Astrocyte of the spinal cord (primary cell): ENCODE measurements around the gene PHC2.
A peak's percentile ranks its signal among the peaks of the same experiment; 100 is the strongest.

Experiments
- DNase-seq: peaks from one replicate; pipeline ENCODE4 v3.0.0; 2011; ENCODE audit warnings: low read depth, low spot score
- H3K4me3 ChIP-seq: 2 replicates; pipeline ENCODE4 v1.5.1; 2011; ENCODE audit warnings: low read depth, mild to moderate bottlenecking, low read length, moderate library complexity
- in situ Hi-C: cut with HindIII; loops from 2 replicates; pipeline ENCODE4 v1.10.0; 2017; ENCODE audit warnings: low sequenced_read_pairs
- TF ChIP-seq, protein P1 (sequence below): IDR thresholded peaks from 2 replicates; pipeline ENCODE4 v1.5.1; 2012; ENCODE audit warnings: low read depth, mild to moderate bottlenecking, low read length, inconsistent platforms

The PHC2 gene

DNA sequence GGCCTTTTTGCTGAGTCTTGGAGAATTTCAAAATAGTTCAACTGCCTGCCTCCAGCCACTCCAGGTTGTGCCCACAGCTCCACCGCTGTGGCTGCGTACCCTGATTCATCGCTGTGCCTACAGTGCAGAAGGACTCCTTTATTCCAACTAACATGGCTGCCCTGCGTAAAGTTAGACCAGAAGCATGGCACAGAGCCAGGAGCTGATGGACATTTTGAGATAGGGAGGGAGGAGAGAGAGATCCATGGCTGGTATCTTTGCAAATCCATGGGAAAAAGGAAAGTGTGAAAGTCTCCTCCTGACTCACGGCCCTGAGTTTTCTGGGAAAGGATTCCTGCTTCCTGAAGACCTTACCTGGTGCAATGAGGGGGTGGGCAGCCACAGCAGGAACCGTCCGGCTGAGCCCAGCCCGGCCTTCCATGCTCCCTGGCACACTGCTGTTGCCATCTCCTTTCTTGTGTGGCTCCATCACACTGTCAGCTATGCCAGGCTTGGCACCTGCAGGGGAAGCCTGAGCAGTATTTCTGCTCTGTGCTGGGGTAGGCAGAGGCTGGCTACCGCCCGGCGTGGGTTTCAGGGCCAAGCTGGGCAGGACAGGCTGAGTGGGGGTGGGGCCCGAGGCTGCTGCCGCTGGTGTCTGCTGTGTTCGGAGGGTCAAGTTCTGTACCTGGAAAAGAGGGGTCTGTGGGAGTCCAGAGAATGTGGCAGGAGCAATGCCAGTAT is 64.0 kb downstream of the PHC2 start:
- H3K4me3 ChIP-seq = no peak overlapping the region
- in situ Hi-C loops = no loop called here

DNA sequence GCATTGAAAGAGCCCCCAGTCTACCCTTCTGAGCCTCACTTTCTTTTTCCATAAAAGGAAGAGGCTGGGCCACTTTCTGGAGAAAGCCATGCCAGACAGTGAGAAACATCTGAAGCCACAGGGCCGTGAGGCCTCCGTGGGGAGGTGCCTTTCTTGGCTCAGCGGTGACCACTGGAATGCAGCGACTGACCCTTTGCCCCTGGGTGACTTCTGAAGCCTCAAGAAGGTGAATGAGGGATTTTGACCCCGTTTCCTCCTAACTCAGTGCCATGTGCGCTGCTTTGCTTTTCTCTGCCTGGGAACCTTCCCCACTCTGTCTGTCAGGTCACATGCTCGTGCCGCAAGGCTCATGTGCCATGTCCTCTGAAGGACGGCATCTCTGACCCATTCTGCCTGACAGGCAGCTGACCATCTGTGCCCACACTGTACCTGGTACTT is 65.3 kb downstream of the PHC2 start:
- no peak overlapping the region for H3K4me3 ChIP-seq
- peak; percentile 82 for DNase-seq
- in situ Hi-C loops = no loop called here
- TF ChIP-seq, protein P1, sequence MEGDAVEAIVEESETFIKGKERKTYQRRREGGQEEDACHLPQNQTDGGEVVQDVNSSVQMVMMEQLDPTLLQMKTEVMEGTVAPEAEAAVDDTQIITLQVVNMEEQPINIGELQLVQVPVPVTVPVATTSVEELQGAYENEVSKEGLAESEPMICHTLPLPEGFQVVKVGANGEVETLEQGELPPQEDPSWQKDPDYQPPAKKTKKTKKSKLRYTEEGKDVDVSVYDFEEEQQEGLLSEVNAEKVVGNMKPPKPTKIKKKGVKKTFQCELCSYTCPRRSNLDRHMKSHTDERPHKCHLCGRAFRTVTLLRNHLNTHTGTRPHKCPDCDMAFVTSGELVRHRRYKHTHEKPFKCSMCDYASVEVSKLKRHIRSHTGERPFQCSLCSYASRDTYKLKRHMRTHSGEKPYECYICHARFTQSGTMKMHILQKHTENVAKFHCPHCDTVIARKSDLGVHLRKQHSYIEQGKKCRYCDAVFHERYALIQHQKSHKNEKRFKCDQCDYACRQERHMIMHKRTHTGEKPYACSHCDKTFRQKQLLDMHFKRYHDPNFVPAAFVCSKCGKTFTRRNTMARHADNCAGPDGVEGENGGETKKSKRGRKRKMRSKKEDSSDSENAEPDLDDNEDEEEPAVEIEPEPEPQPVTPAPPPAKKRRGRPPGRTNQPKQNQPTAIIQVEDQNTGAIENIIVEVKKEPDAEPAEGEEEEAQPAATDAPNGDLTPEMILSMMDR = no peak

More for the DNA sequence above, 64.0 kb downstream of the PHC2 start:
- no peak for DNase-seq
- TF ChIP-seq, protein P1 = no peak

DNA sequence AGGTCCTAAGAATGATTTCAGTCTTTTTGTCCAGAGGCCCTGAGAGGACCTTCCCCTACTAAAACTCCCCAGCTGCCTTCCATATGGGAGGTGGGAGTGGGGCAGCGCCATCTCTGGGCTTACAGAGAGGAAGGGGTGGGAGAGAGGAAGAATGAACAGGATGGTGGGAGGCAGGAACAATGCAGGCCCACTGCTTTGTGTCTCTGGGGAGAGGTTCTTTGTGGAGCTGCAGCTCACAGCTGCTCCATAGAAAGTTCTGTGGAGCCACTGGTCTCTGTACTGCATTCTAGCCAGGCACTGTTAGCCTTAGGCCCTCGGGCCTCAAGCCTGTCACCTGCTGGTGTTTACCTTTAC is 66.4 kb downstream of the PHC2 start:
- no peak overlapping the region for H3K4me3 ChIP-seq
- DNase-seq = no peak
- in situ Hi-C loops = no loop called here
- TF ChIP-seq, protein P1 = no peak

DNA sequence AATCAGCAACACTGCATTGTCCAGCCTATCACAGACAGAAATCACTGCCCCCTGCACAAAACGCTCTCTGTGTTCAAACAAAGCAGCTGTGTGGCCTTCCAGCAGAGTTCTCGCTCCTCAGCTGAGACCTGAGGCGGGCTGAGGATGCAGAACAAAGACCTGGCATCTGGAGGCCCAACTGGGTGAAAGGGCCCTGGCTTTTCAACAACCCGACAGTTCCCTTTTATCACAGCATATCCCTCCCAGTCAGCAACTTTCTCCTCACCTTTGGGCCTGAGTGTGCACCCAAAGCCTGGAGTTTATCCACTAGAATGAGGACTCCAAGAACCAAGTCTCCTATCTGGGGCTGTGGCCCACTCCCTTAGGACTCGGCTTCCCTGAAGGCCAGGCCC is 67.4 kb downstream of the PHC2 start:
- no peak overlapping the region for H3K4me3 ChIP-seq
- in situ Hi-C loops = no loop called here
- TF ChIP-seq, protein P1 = no peak
- DNase-seq = no peak

DNA sequence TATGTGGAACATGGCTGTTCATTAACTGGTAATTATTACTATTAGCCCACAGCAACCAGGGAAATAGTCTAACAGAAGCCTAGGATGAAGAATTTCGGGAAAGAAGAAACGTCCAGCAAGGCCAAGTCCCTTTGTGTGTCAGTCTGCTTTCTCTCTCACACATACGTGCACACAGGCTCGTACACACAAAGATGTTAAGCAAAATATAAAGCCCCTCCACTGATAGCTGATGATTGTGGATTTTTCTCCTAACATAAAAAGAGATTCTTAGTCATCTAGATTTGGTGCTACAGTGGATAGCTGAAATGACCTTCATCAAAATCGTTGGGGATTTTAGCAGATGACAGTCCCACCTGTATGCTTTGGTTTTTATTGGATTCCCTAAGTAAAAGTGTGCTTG is 67.9 kb downstream of the PHC2 start:
- H3K4me3 ChIP-seq = no peak overlapping the region
- in situ Hi-C loops = no loop called here
- TF ChIP-seq, protein P1 = no peak
- no peak for DNase-seq

DNA sequence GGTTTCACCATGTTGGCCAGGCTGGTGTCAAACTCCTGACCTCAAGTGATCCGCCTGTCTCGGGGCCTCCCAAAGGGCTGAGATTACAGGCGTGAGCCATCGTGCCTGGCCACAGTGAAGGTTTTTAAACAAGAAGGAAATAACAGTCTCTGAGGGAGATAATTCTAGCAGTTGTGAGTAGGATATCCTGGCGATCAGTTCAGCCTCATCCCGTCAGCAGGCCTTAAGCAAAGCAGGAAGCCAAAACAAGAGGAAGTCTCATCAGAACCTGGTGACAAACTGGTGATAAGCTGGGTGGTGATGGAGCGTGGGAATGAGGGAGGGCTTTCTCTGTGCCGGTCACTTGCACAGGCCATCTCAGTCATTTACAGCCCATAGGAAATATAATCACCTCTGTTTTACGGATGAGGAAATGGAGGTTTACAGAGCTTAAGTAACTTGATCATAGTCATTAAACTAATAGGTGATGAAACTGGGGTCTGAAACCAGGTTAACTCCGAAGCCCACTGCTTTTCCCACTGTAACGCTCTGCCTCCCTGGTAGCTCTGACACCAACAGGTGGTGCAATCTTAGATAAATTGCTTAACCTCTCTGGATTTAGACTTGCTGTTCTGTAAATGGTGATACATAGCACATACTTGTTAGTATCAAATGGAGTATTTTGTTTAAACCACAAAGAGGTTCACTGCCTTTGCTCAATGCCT is 69.2 kb downstream of the PHC2 start:
- in situ Hi-C loops = no loop called here
- DNase-seq = no peak
- TF ChIP-seq, protein P1 = no peak
- no peak overlapping the region for H3K4me3 ChIP-seq
